ENCODE results near the gene FRMD4A. TPM values are rescaled to one million over a fixed set of nuclear protein-coding genes. Genes with fewer than 3 reads are reported as not detected.

Gene FRMD4A
- total RNA-seq, 1 experiment from 2014 or later: 7.0 TPM

DNA sequence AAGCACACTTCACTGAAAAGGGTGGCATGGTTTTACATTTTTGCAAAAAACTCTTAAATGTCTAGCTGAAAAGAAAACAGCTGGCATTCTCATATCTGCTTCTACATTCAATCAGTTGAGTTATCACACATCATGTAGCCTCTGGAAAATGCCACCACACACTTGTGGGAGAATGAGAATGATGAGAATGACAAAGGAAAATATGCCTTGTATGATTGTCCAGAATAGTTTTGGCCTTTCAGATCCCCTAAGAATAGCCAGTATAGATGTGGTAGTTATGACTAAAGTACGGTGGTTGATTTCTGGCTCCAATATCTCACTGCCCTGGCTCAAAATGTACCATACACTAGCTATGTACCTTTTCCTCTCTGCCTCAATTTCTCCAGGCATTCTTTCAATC, 30.2 kb upstream of the FRMD4A start:
- Mint-ChIP-seq H3K36me3 (ENCODE audit: insufficient read depth, unreplicated experiment) (no peaks in the 10 kb centered on the region), H3K27me3 (ENCODE audit: unreplicated experiment) (peaks cover 76% of the 10 kb centered on the region), H3K9me3 (ENCODE audit: low read depth, unreplicated experiment) (no peaks in the 10 kb centered on the region), H3K4me3 (ENCODE audit: low read depth, unreplicated experiment) (no peak overlapping the region), H3K4me1 (ENCODE audit: low read depth, unreplicated experiment) (no peaks in the 10 kb centered on the region), H3K27ac (ENCODE audit: unreplicated experiment) (no peak overlapping the region)
- TF ChIP-seq, protein P1, sequence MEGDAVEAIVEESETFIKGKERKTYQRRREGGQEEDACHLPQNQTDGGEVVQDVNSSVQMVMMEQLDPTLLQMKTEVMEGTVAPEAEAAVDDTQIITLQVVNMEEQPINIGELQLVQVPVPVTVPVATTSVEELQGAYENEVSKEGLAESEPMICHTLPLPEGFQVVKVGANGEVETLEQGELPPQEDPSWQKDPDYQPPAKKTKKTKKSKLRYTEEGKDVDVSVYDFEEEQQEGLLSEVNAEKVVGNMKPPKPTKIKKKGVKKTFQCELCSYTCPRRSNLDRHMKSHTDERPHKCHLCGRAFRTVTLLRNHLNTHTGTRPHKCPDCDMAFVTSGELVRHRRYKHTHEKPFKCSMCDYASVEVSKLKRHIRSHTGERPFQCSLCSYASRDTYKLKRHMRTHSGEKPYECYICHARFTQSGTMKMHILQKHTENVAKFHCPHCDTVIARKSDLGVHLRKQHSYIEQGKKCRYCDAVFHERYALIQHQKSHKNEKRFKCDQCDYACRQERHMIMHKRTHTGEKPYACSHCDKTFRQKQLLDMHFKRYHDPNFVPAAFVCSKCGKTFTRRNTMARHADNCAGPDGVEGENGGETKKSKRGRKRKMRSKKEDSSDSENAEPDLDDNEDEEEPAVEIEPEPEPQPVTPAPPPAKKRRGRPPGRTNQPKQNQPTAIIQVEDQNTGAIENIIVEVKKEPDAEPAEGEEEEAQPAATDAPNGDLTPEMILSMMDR (IDR thresholded peaks at IDR 0.05; ENCODE audit: unreplicated experiment): no peak
- BruUV-seq (replicated peaks): no TSS peak
- CTCF ChIA-PET: no interaction called here
- intact Hi-C loops (cut with micrococcal nuclease; ENCODE audit: unreplicated experiment): no loop called here
- no peak for DNase-seq

GRCh38 chr10:14360515-14360914, 29.8 kb upstream of the FRMD4A start:
- Mint-ChIP-seq H3K4me1 (ENCODE audit: low read depth, unreplicated experiment) (no peaks in the 10 kb centered on the region), H3K36me3 (ENCODE audit: insufficient read depth, unreplicated experiment) (no peaks in the 10 kb centered on the region), H3K4me3 (ENCODE audit: low read depth, unreplicated experiment) (no peak overlapping the region), H3K27me3 (ENCODE audit: unreplicated experiment) (peaks cover 81% of the 10 kb centered on the region), H3K9me3 (ENCODE audit: low read depth, unreplicated experiment) (no peaks in the 10 kb centered on the region), H3K27ac (ENCODE audit: unreplicated experiment) (no peak overlapping the region)
- TF ChIP-seq, protein P1 (IDR thresholded peaks at IDR 0.05; ENCODE audit: unreplicated experiment): no peak
- BruUV-seq (replicated peaks): no TSS peak
- CTCF ChIA-PET: no interaction called here
- no peak for DNase-seq
- intact Hi-C loops (cut with micrococcal nuclease; ENCODE audit: unreplicated experiment): no loop called here

GRCh38 chr10:14358886-14359573, 28.3 kb upstream of the FRMD4A start:
- TF ChIP-seq, protein P1 (IDR thresholded peaks at IDR 0.05; ENCODE audit: unreplicated experiment): no peak
- Mint-ChIP-seq H3K4me1 (ENCODE audit: low read depth, unreplicated experiment) (no peaks in the 10 kb centered on the region), H3K4me3 (ENCODE audit: low read depth, unreplicated experiment) (no peak overlapping the region), H3K27ac (ENCODE audit: unreplicated experiment) (no peak overlapping the region), H3K27me3 (ENCODE audit: unreplicated experiment) (peaks cover 86% of the 10 kb centered on the region), H3K36me3 (ENCODE audit: insufficient read depth, unreplicated experiment) (no peaks in the 10 kb centered on the region), H3K9me3 (ENCODE audit: low read depth, unreplicated experiment) (no peaks in the 10 kb centered on the region)
- intact Hi-C loops (cut with micrococcal nuclease; ENCODE audit: unreplicated experiment): no loop called here
- CTCF ChIA-PET: interaction anchor here (1.1 kb wide), 1 partner anchor 8 kb away, joined by 3 read pairs; no protein-coding TSS in a partner anchor
- no peak for DNase-seq
- BruUV-seq (replicated peaks): no TSS peak

DNA sequence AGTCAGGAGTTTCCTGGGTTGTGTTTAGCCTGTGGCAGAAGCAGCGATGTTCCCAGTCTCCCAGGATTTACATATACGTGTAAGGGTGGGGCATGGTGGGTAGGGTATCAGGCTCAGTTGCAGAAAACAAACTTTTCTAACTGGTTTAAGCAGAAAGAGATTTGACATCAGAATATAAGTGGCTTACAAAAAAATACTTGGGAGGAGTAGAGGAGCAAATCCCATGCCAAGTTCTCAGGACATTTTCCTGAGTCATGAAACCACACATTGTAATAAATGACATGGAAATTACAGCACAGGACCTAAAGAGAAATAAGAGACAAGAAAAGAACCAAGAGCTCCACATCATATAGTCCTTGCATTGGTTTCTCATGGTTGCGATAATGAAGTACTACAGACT, 26.2 kb upstream of the FRMD4A start:
- TF ChIP-seq, protein P1 (IDR thresholded peaks at IDR 0.05; ENCODE audit: unreplicated experiment): no peak
- no TSS peak for BruUV-seq (replicated peaks)
- no peaks in the 10 kb centered on the region for H3K36me3 Mint-ChIP-seq (ENCODE audit: insufficient read depth, unreplicated experiment)
- no peak overlapping the region for H3K27ac Mint-ChIP-seq (ENCODE audit: unreplicated experiment)
- H3K9me3 Mint-ChIP-seq (ENCODE audit: low read depth, unreplicated experiment): no peaks in the 10 kb centered on the region
- no peak for DNase-seq
- peaks cover 85% of the 10 kb centered on the region for H3K27me3 Mint-ChIP-seq (ENCODE audit: unreplicated experiment)
- intact Hi-C loops (cut with micrococcal nuclease; ENCODE audit: unreplicated experiment): no loop called here
- CTCF ChIA-PET: no interaction called here
- no peaks in the 10 kb centered on the region for H3K4me1 Mint-ChIP-seq (ENCODE audit: low read depth, unreplicated experiment)
- no peak overlapping the region for H3K4me3 Mint-ChIP-seq (ENCODE audit: low read depth, unreplicated experiment)
